K562 (cell line): ENCODE measurements around the gene TIMM10. TPM values are rescaled to one million over a fixed set of nuclear protein-coding genes. Genes with fewer than 3 reads are reported as not detected.

ENCODE experiments used
- ATAC-seq: fragments of 200-7000 bp; cut with Tn5 transposase; 3 replicates; pipeline ENCODE4 v1.9.1; 2020; ENCODE audit warnings: moderate library complexity
- BruUV-seq: library from RNA; stranded (reverse); fragments of 400-500 nt; replicated peaks from 2 replicates; lab custom pipeline; 2021; lab: Mats Ljungman, UMichigan
- CTCF ChIA-PET: fragments of 300-600 bp; formaldehyde crosslinking; extraction: SDS; loops from one replicate; lab custom pipeline; 2021; ENCODE audit warnings: low intra/inter-chr PET ratio; lab: Yijun Ruan, JAX
- POLR2A ChIA-PET: fragments of 300-600, 350-650 bp; sonication (Branson Sonifier 250); formaldehyde crosslinking; extraction: SDS; loops from one replicate; lab custom pipeline; 2021; ENCODE audit warnings: antibody characterized with exemption, inconsistent platforms; lab: Yijun Ruan, JAX
- DNase-seq, 4 experiments: peaks; one replicate each; pipeline versions ENCODE4 v3.0.0 to v3.0.0-alpha.2; 2011 to 2018; ENCODE audit warnings: low spot score in 3 of 4, mixed read lengths in 3 of 4; ENCODE audit errors: extremely low read depth in 1 of 4
- FAIRE-seq: peaks from 2 replicates; lab custom pipeline; 2011; peaks lifted over from hg19 to GRCh38; lab: Jason Lieb, UNC
- H2AFZ ChIP-seq: 2 replicates; pipeline ENCODE4 v1.6.0; 2011; ENCODE audit warnings: low read depth, low read length, control low read depth, inconsistent platforms
- H3K27ac ChIP-seq: fragments of 200-600 bp; 3 replicates; pipeline ENCODE4 v1.8.0; 2011; ENCODE audit warnings: low read depth, mild to moderate bottlenecking, control low read depth, inconsistent platforms, low read length, moderate library complexity, mixed read lengths; ENCODE audit errors: extremely low read depth
- H3K27me3 ChIP-seq, 2 experiments: fragments of 300-600 bp in 1 of 2; 2 replicates in 1 of 2; 3 replicates in 1 of 2; pipeline versions ENCODE4 v1.6.0 to v1.8.0; 2011; ENCODE audit warnings: inconsistent platforms in 2 of 2, low read length in 2 of 2, mild to moderate bottlenecking in 1 of 2, mixed read lengths in 1 of 2, moderate library complexity in 1 of 2; ENCODE audit not compliant: control insufficient read depth in 2 of 2, insufficient read depth in 2 of 2
- H3K36me3 ChIP-seq: fragments of 300-600 bp; 3 replicates; pipeline ENCODE4 v1.8.0; 2011; ENCODE audit warnings: mild to moderate bottlenecking, low read length, inconsistent platforms; ENCODE audit not compliant: control insufficient read depth, insufficient read depth
- H3K4me1 ChIP-seq, 2 experiments: fragments of 200-600 bp in 1 of 2; replicated peaks in 1 of 2; 2 replicates in 1 of 2; 3 replicates in 1 of 2; pipeline versions ENCODE4 v1.5.1 to v1.8.0; 2011; ENCODE audit warnings: inconsistent platforms in 2 of 2, low read length in 2 of 2, mild to moderate bottlenecking in 1 of 2, mixed read lengths in 1 of 2, moderate library complexity in 1 of 2; ENCODE audit not compliant: control insufficient read depth in 2 of 2, insufficient read depth in 2 of 2
- H3K4me2 ChIP-seq: 2 replicates; pipeline ENCODE4 v1.6.1; 2011; ENCODE audit warnings: low read length, control low read depth, inconsistent platforms, mixed read lengths; ENCODE audit not compliant: insufficient read depth
- H3K4me3 ChIP-seq: fragments of 200-600 bp; sonication (generic), shearing (Covaris generic); 2 replicates; pipeline ENCODE4 v1.5.1; 2016; ENCODE audit warnings: control low read depth, inconsistent platforms
- H3K79me2 ChIP-seq: fragments of 200-600 bp; 3 replicates; pipeline ENCODE4 v1.8.0; 2011; ENCODE audit warnings: low read length, inconsistent platforms; ENCODE audit not compliant: control insufficient read depth, insufficient read depth
- H3K9ac ChIP-seq, 2 experiments: 2 replicates each; pipeline versions ENCODE4 v1.6.0 to v1.6.1; 2011; ENCODE audit warnings: low read depth in 2 of 2, low read length in 2 of 2, control low read depth in 1 of 2, inconsistent platforms in 1 of 2, mild to moderate bottlenecking in 1 of 2, mixed read lengths in 1 of 2; ENCODE audit not compliant: insufficient read depth in 1 of 2
- H3K9me1 ChIP-seq: one replicate; pipeline ENCODE4 v1.6.0; 2011; ENCODE audit warnings: inconsistent platforms, mild to moderate bottlenecking, low read length, moderate library complexity; ENCODE audit not compliant: control insufficient read depth, insufficient read depth
- H3K9me3 ChIP-seq: replicated peaks from 2 replicates; pipeline ENCODE4 v1.5.1; 2011; ENCODE audit warnings: low read depth, low read length, inconsistent platforms; ENCODE audit not compliant: control insufficient read depth, insufficient read depth
- H4K20me1 ChIP-seq: replicated peaks from 2 replicates; pipeline ENCODE4 v1.6.1; 2011; ENCODE audit warnings: low read length, inconsistent platforms, mixed read lengths; ENCODE audit not compliant: control insufficient read depth, insufficient read depth
- CEBPG ChIP-seq, 3 experiments: fragments of 200-800 bp in 1 of 3; sonication (Bioruptor generic) in 1 of 3; sonication (generic) in 1 of 3; formaldehyde crosslinking in 1 of 3; IDR thresholded peaks in 2 of 3; conservative IDR thresholded peaks in 1 of 3; 2 replicates each; pipeline versions ENCODE4 v1.6.1 to v1.8.0; 2016 to 2022; ENCODE audit warnings: missing compliant biosample characterization in 2 of 3, missing genetic modification characterization in 2 of 3, mild to moderate bottlenecking in 1 of 3, missing genetic modification reagents in 1 of 3
- ETV5 ChIP-seq: sonication (generic); formaldehyde crosslinking; IDR thresholded peaks from 2 replicates; pipeline ENCODE4 v1.4.0; 2020; ENCODE audit warnings: low read depth, mild to moderate bottlenecking, missing genetic modification reagents
- ZKSCAN1 ChIP-seq: fragments of 150-350 bp; IDR thresholded peaks from 2 replicates; pipeline ENCODE4 v1.6.1; 2016; ENCODE audit warnings: low read depth, low read length
- WGBS: fragments of 100-300 bp; shearing (Covaris generic); methylation state at CpG from one replicate; pipeline ENCODE4 v1.1.6; 2016; ENCODE audit warnings: low coverage, mixed read lengths; ENCODE audit not compliant: insufficient coverage; ENCODE audit errors: missing lambda C conversion rate; 5-methylcytosine and 5-hydroxymethylcytosine counted together
- in situ Hi-C: fragments of 300-500 bp; cut with MboI; formaldehyde crosslinking; loops from 4 replicates; pipeline ENCODE4 v1.15.0; 2018; ENCODE audit warnings: inconsistent platforms, mixed read lengths
- intact Hi-C: fragments of 100-400 bp; cut with micrococcal nuclease; formaldehyde crosslinking; loops from 2 replicates; pipeline ENCODE4 v1.14.2; 2022
- polyA plus RNA-seq, 8 experiments: library from polyadenylated mRNA; depleted of rRNA in 4 of 8; stranded (reverse) in 5 of 8; unstranded in 3 of 8; fragments of >200 nt; fragmentation: Nextera tagmentation in 2 of 8; fragmentation: Illumina TruSeq in 1 of 8; extraction: Ambion mirVana in 2 of 8; extraction: Trizol in 1 of 8; gene quantifications; 2 replicates each; pipeline versions ENCODE4 v1.2.1 to v1.2.3, GENCODE V29; 2011 to 2014; ENCODE audit warnings: inconsistent platforms in 1 of 8, missing spikeins in 1 of 8
- total RNA-seq, 7 experiments: library from RNA; depleted of rRNA in 6 of 7; stranded (reverse); fragments of >200 nt in 6 of 7; fragmentation: Illumina TruSeq in 2 of 7; extraction: Trizol in 2 of 7; gene quantifications; 2 replicates each; pipeline versions ENCODE4 v1.2.1 to v1.2.3, GENCODE V29; 2011 to 2021; ENCODE audit warnings: low replicate concordance in 1 of 7

TIMM10 gene
- total and polyA plus RNA-seq, 9 of the 15 experiments (the other 6 are each of a cell fraction or from before 2014, with no cell fraction given) = 109 to 553 (median 172) TPM

GRCh38 chr11:57485217-57485990, 45.1 kb downstream of the TIMM10 start:
- ChIA-PET CTCF (no interaction called here), POLR2A (no interaction called here)
- BruUV-seq = no TSS peak
- peak; percentile 5; the same call in 1 of the 3 replicates for ATAC-seq
- Histone ChIP-seq H3K27ac (no peak overlapping the region), H3K9me3 (no peaks in the 10 kb centered on the region), H3K4me1 (peaks cover 2 to 11% of the 10 kb centered on the region in 2 experiments; a peak in 4 of 5 replicates), H3K79me2 (no peaks in the 10 kb centered on the region), H4K20me1 (peaks cover 7% of the 10 kb centered on the region; the same call in 1 of the 2 replicates), H3K36me3 (peaks cover 64% of the 10 kb centered on the region), H3K4me3 (no peak overlapping the region)
- in situ Hi-C loops = no loop called here
- 88% methylated on average over 10 of the region's 10 CpGs for WGBS
- TF ChIP-seq CEBPG (CRISPR knock-in tag; IDR thresholded peaks at IDR 0.05) (peak; percentile 33; the same call in 1 of the 2 replicates), CEBPG (tag; conservative IDR thresholded peaks at IDR 0.05 in 1 of 2, IDR thresholded peaks at IDR 0.05 in 1 of 2) (peak in 1 of 2 experiments; percentile 58; a peak in 1 of 4 replicates), ETV5 (no peak), ZKSCAN1 (peak; percentile 19; the same call in 1 of the 2 replicates)
- TF ChIP-seq, all 486 proteins: peak for 2
- no peak for FAIRE-seq
- DNase-seq = no peak
- Histone ChIP-seq H2AFZ (no peak overlapping the region), H3K9me1 (no peaks in the 10 kb centered on the region), H3K27me3 (no peaks in the 10 kb centered on the region), H3K4me2 (no peak overlapping the region), H3K9ac (no peak overlapping the region)
- intact Hi-C loops = no loop called here
